ENCODE data around the gene TSN.

GRCh38 chr2:121798617-121799016 lies 43.2 kb downstream of the TSN start:
- TF ChIP-seq CTCF (conservative IDR thresholded peaks at IDR 0.05) (no peak), ZFX (IDR thresholded peaks at IDR 0.05) (no peak)
